GM08714 (cell line): Measurements from ENCODE around the gene SMC1B.
"Not testable (repeated sequence)": the region's sequence is repeated elsewhere in the genome, so short reads cannot be mapped to it uniquely, and the experiment has no call there.

Experiments
- H3K4me3 ChIP-seq: fragments of 200-500 bp; sonication (Bioruptor generic); 2 replicates; pipeline ENCODE4 v1.5.1; 2014; ENCODE audit warnings: mild to moderate bottlenecking, low read length, inconsistent platforms
- ZNF274 ChIP-seq: IDR thresholded peaks from 2 replicates; pipeline ENCODE4 v1.6.1; 2012; ENCODE audit warnings: mild to moderate bottlenecking, low read depth, low read length

Gene SMC1B

GRCh38 chr22:45359627-45360026 lies 53.8 kb downstream of the SMC1B start:
- H3K4me3 ChIP-seq, result no peak overlapping the region
- TF ChIP-seq ZNF274, result no peak

GRCh38 chr22:45358127-45358526 lies 55.3 kb downstream of the SMC1B start:
- H3K4me3 ChIP-seq, result no peak overlapping the region
- no peak for TF ChIP-seq ZNF274

DNA sequence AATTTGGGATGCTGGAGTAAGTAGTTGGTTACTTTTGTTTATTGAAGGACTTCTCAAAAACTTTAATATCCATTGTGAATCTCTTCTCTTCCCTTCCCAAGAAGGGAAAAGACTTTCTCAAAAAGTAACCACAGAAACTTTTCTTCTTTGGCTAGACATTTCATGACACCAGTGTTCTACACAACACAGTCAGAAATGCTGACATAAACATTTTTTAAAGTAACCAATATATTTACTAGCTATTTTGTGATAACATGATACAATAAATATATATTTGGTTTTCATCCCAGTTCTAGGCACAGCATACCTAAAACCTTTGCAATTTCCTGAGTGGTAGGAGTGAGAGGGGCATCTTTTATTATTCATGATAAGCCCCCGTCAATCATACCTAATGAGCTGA lies 55.9 kb downstream of the SMC1B start:
- no peak overlapping the region for H3K4me3 ChIP-seq
- TF ChIP-seq ZNF274, result no peak

- H3K4me3 ChIP-seq, result no peak overlapping the region
- TF ChIP-seq ZNF274, result no peak
Measured at GRCh38 chr22:45353786-45354185, 59.6 kb downstream of the SMC1B start.

DNA sequence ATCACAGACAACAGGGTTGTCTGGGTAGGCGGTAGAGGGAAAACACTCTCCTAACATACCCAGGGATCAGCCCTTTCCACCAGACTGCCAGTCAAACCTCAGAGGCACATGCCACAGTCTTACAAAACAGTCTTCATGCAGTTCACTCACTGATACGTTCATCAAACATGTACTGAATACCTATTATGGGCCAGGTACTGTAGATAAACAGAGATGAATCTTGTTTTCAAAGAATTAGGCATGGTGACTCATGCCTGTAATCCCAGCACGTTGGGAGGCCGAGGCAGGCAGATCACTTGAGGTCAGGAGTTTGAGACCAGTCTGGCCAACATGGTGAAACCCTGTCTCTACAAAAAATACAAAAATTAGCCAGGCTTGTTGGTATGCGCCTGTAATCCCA lies 60.6 kb downstream of the SMC1B start:
- H3K4me3 ChIP-seq, result not testable (repeated sequence)

DNA sequence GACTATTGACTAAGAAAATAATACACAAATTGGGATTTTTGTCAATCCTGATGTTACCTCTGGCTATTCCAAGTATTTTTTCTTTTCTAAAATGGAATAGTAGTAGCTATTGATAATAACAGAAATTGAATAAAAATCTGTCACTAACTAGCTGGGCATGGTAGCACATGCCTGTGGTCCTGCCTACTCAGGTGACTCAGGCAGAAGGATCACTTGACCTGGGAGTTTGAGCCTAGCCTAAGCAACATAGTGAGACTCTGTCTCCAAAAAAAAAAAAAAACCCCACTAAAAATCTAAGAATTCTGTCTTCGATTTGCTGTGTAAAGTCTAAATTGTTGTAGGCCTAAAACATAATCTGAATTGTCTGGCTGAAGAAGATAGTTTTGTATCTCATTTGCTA lies 61.4 kb downstream of the SMC1B start:
- H3K4me3 ChIP-seq, result no peak overlapping the region
- no peak for TF ChIP-seq ZNF274

GRCh38 chr22:45349916-45350315 lies 63.5 kb downstream of the SMC1B start:
- TF ChIP-seq ZNF274, result no peak

DNA sequence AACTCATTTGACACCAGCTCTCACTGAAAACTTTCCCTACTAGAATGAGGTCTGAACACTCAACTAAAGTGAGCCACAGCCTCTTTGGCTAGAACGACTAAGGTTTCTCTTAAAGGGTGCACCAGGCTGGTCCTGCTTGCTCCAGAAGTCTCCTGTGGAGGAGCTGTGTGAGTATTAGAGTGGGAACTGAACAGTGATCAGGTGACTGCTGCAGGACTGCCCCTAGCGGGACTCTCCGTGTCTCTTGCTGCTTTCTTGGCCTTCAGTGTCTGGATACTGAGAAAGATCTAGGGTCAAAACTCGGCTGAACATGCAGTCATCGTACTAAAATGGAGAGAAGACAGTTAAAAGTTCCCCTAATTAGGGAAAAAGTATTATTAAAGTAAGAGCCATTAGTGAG lies 69.1 kb downstream of the SMC1B start:
- TF ChIP-seq ZNF274, result no peak

More at GRCh38 chr22:45349916-45350315, 63.5 kb downstream of the SMC1B start:
- H3K4me3 ChIP-seq, result no peak overlapping the region

DNA sequence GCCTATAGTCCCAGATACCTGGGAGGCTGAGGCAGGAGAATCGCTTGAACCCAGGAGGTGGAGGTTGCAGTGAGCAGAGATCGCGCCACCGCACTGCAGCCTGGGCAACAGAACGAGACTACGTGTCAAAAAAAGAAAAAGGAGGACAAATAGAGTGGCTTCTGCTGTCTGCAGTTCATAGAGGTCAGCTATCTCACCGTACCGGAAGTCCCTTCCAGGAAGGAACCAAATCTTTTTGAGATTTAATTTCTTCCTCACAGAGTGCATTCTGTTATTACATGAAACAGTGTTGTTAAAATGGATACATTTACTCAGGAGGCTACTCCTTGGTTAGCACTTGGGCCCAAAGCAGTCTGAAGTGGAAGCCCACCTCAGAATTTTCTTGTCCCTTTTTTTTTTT lies 70.3 kb downstream of the SMC1B start:
- no peak for TF ChIP-seq ZNF274
- no peak overlapping the region for H3K4me3 ChIP-seq

More for the DNA sequence above, 69.1 kb downstream of the SMC1B start:
- no peak overlapping the region for H3K4me3 ChIP-seq

DNA sequence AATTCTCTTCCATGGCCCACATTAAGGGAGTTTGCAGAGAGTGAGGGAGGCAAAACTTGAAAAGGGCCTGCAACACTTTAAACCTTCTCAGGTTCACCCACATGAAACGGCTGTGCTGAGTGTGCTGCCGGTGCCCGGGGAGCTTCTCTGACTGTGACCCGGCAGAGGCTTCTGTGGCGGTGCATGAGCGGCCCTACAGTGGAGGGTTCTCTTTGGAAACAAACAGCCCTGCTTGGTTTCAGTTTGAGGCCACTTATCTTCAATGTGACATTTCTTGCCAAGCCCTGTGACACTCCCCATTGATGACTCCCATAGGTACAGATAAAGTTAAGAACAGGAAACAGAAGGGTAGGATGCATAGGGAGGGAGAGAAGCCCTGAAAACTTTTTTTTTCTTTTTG lies 71.9 kb downstream of the SMC1B start:
- H3K4me3 ChIP-seq, result no peak overlapping the region
- TF ChIP-seq ZNF274, result no peak

DNA sequence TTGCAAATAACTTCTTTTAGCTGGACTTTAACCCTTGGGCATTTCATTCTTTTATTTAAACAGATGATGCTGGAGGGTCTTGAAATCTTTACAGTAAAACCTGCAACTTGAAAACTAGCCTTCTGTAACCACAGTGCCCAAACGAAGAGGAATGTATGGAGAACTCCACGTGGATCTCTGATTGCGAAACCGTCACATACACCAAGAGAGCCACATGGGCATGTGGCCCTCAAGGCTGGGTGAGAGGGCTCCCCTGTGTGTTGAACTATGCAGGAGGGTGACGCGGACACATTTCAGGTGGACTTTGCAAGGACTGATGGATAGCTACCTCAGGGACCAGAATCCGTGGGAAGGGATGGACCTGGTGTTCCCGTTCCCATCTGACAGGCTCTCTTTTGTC lies 73.1 kb downstream of the SMC1B start:
- H3K4me3 ChIP-seq, result no peak overlapping the region
- no peak for TF ChIP-seq ZNF274

DNA sequence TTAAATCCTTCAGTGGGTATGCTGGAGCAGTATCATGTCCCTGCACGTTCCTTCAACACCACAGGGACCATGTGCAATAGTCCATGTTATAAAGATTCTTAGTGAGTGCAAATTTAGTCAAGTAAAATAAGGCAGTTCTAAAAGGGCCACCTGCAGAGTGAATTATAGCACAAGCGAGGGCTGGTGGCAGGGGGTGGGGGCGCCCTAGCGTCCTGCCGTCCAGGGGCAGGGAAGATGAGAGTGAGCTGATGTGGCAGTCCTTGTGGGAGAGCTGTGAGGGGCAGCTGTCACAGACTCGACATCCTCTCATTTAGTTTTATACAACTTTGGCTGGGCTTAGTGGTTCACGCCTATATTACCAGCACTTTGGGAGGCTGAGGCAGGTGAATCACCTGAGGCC lies 74.6 kb downstream of the SMC1B start:
- TF ChIP-seq ZNF274, result no peak
- no peak overlapping the region for H3K4me3 ChIP-seq

- no peak overlapping the region for H3K4me3 ChIP-seq
- TF ChIP-seq ZNF274, result no peak
Measured at GRCh38 chr22:45337536-45337935, 75.9 kb downstream of the SMC1B start.

DNA sequence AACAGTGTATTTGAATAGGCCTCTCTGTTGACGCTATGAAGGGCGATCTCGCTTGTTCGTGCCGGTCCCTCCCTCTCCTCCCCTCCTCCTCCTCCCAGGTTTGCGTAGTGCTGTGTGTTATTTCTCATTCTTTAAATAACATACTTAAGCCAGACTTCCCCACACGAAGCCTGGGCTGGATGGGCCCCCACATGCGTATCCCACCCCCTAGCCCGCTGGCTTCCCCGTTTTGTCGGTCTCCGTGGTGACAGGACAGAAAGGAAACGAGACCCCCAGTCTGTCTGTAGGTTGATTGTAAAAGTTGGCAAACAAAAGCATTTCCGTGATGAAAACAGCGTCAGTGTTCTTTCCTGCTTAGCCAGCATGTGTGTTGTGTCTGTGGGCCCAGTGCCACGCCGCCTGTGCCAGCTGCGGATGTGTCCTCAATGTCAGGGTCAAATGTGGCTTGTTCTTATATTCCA lies 76.4 kb downstream of the SMC1B start:
- no peak for TF ChIP-seq ZNF274
- H3K4me3 ChIP-seq, result no peak overlapping the region

- TF ChIP-seq ZNF274, result no peak
Measured at GRCh38 chr22:45335854-45336522, 77.4 kb downstream of the SMC1B start.

GRCh38 chr22:45335021-45335818 lies 78.2 kb downstream of the SMC1B start:
- TF ChIP-seq ZNF274, result no peak
- H3K4me3 ChIP-seq, result no peak overlapping the region

More at GRCh38 chr22:45335854-45336522, 77.4 kb downstream of the SMC1B start:
- no peak overlapping the region for H3K4me3 ChIP-seq
